Measurements from ENCODE around the gene COL23A1.
"Not testable (repeated sequence)": the region's sequence is repeated elsewhere in the genome, so short reads cannot be mapped to it uniquely, and the experiment has no call there.

The COL23A1 gene

GRCh38 chr5:178490935-178491652 is 99.1 kb downstream of the COL23A1 start:
- peaks cover 2% of the 10 kb centered on the region for H3K27me3 Mint-ChIP-seq (ENCODE audit: low read depth, poor library complexity)
- H3K36me3 Mint-ChIP-seq (ENCODE audit: low read depth): peaks cover 12% of the 10 kb centered on the region
- H3K27ac Mint-ChIP-seq: no peak overlapping the region
- DNase-seq: no peak
- H3K9me3 Mint-ChIP-seq: peaks cover 36% of the 10 kb centered on the region
- peaks cover 30% of the 10 kb centered on the region for H3K4me1 Mint-ChIP-seq
- TF ChIP-seq, protein P1, sequence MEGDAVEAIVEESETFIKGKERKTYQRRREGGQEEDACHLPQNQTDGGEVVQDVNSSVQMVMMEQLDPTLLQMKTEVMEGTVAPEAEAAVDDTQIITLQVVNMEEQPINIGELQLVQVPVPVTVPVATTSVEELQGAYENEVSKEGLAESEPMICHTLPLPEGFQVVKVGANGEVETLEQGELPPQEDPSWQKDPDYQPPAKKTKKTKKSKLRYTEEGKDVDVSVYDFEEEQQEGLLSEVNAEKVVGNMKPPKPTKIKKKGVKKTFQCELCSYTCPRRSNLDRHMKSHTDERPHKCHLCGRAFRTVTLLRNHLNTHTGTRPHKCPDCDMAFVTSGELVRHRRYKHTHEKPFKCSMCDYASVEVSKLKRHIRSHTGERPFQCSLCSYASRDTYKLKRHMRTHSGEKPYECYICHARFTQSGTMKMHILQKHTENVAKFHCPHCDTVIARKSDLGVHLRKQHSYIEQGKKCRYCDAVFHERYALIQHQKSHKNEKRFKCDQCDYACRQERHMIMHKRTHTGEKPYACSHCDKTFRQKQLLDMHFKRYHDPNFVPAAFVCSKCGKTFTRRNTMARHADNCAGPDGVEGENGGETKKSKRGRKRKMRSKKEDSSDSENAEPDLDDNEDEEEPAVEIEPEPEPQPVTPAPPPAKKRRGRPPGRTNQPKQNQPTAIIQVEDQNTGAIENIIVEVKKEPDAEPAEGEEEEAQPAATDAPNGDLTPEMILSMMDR (IDR thresholded peaks at IDR 0.05): no peak
- no peak overlapping the region for H3K4me3 Mint-ChIP-seq

- H3K4me1 Mint-ChIP-seq: peaks cover 34% of the 10 kb centered on the region
- DNase-seq: no peak
- TF ChIP-seq, protein P1 (IDR thresholded peaks at IDR 0.05): no peak
- no peak overlapping the region for H3K27ac Mint-ChIP-seq
- no peak overlapping the region for H3K4me3 Mint-ChIP-seq
- H3K27me3 Mint-ChIP-seq (ENCODE audit: low read depth, poor library complexity): peaks cover 2% of the 10 kb centered on the region
- H3K9me3 Mint-ChIP-seq: peaks cover 36% of the 10 kb centered on the region
- peaks cover 12% of the 10 kb centered on the region for H3K36me3 Mint-ChIP-seq (ENCODE audit: low read depth)
Measured at GRCh38 chr5:178489271-178489976, 100.8 kb downstream of the COL23A1 start.

- Mint-ChIP-seq H3K27ac (no peak overlapping the region), H3K4me3 (no peak overlapping the region)
- DNase-seq: no peak
Measured at GRCh38 chr5:178488696-178489095, 101.5 kb downstream of the COL23A1 start.

DNA sequence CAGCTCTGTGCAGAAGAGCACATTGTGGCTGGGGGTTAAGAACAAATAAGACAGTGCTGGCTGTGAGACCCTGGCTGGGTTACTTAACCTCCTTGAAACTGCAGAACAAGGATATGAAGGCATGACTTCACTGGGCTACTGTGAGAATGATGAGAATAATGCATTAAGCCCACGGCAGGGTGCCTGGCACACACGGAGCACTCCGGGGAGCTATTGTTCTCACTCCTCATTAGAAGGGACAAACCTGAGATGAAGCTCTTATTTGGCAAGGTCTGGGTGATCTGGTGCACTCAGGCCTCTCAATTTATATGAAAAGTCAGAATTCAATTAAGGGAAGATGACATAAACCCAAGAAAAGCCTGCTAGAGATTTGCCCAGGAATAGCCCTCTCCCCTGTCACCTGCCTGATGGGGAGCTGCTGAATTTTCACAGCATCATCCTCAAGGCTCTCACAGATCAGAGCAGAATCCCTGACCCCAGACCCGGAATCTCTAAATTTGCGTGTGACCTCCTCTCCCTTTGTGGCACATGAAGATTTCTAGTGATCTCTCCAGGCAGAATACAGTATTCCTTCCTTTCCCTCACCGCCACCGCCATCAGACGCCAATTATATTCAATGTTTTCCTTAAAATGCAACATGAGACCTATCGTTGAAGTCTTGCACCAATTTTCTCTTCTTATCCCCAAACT is 102.1 kb downstream of the COL23A1 start:
- no peak for DNase-seq
- H3K27me3 Mint-ChIP-seq (ENCODE audit: low read depth, poor library complexity): peaks cover 2% of the 10 kb centered on the region
- TF ChIP-seq, protein P1 (IDR thresholded peaks at IDR 0.05): no peak
- H3K36me3 Mint-ChIP-seq (ENCODE audit: low read depth): peaks cover 12% of the 10 kb centered on the region
- H3K9me3 Mint-ChIP-seq: peaks cover 36% of the 10 kb centered on the region
- no peak overlapping the region for H3K4me3 Mint-ChIP-seq
- H3K4me1 Mint-ChIP-seq: peaks cover 42% of the 10 kb centered on the region
- no peak overlapping the region for H3K27ac Mint-ChIP-seq

More at GRCh38 chr5:178488696-178489095, 101.5 kb downstream of the COL23A1 start:
- Mint-ChIP-seq H3K9me3 (peaks cover 36% of the 10 kb centered on the region), H3K36me3 (ENCODE audit: low read depth) (peaks cover 12% of the 10 kb centered on the region), H3K4me1 (peaks cover 36% of the 10 kb centered on the region), H3K27me3 (ENCODE audit: low read depth, poor library complexity) (peaks cover 2% of the 10 kb centered on the region)
- TF ChIP-seq, protein P1 (IDR thresholded peaks at IDR 0.05): no peak

GRCh38 chr5:178486878-178487512 is 103.2 kb downstream of the COL23A1 start:
- H3K27me3 Mint-ChIP-seq (ENCODE audit: low read depth, poor library complexity); DNase-seq; H3K27ac Mint-ChIP-seq; H3K4me3 Mint-ChIP-seq: not testable (repeated sequence)
- peaks cover 44% of the 10 kb centered on the region for H3K4me1 Mint-ChIP-seq
- peaks cover 12% of the 10 kb centered on the region for H3K36me3 Mint-ChIP-seq (ENCODE audit: low read depth)
- H3K9me3 Mint-ChIP-seq: peaks cover 33% of the 10 kb centered on the region

DNA sequence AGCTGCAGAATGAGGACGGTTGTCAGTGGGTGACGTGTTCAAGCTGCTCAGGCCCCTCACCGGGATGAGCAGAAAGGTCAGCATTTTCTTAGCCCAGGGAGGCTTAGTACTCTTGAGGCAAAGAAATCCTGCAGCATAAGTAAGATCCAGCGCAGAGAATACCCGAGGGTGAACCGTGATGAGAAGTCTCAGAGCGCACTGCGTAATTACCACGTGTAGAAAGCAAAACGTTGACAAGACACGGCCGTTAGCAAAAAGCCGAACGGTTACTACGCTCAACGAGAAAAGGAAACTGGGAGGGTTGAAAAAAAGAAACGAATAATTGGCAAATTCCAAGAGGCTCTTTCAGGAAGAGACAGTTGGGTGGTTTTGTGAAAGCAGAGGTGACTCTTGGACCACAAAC is 104.0 kb downstream of the COL23A1 start:
- DNase-seq: no peak
- Mint-ChIP-seq H3K27me3 (ENCODE audit: low read depth, poor library complexity) (peaks cover 2% of the 10 kb centered on the region), H3K9me3 (peaks cover 31% of the 10 kb centered on the region), H3K36me3 (ENCODE audit: low read depth) (peaks cover 10% of the 10 kb centered on the region), H3K27ac (peak overlapping the region; percentile 70), H3K4me1 (peaks cover 41% of the 10 kb centered on the region), H3K4me3 (no peak overlapping the region)
- TF ChIP-seq, protein P1 (IDR thresholded peaks at IDR 0.05): no peak

Data from nephron progenitor cell (in vitro differentiated cells).